Keratinocyte (primary cell): ENCODE data around the gene SMCO2. TPM values are rescaled to one million over a fixed set of nuclear protein-coding genes. Genes with fewer than 3 reads are reported as not detected.
A peak's percentile ranks its signal among the peaks of the same experiment; 100 is the strongest.

Experiments
- DNase-seq: peaks from one replicate; pipeline ENCODE4 v3.0.0-alpha.2; 2011; ENCODE audit warnings: low read depth, missing footprints, low spot score
- FAIRE-seq: peaks from 2 replicates; lab custom pipeline; 2011; peaks lifted over from hg19 to GRCh38; lab: Jason Lieb, UNC
- H2AFZ ChIP-seq: 2 replicates; pipeline ENCODE4 v1.6.0; 2012; ENCODE audit warnings: low read length, control low read depth, inconsistent platforms; ENCODE audit not compliant: control insufficient read depth
- H3K27ac ChIP-seq: 2 replicates; pipeline ENCODE4 v1.5.1; 2011; ENCODE audit warnings: low read length; ENCODE audit not compliant: control insufficient read depth, insufficient read depth
- H3K27me3 ChIP-seq: 3 replicates; pipeline ENCODE4 v1.6.0; 2011; ENCODE audit warnings: low read length; ENCODE audit not compliant: control insufficient read depth, insufficient read depth; ENCODE audit errors: extremely low read depth
- H3K36me3 ChIP-seq, 2 experiments: 2 replicates in 1 of 2; 3 replicates in 1 of 2; pipeline ENCODE4 v1.5.1; 2011; ENCODE audit warnings: low read length in 2 of 2, mild to moderate bottlenecking in 1 of 2; ENCODE audit not compliant: control insufficient read depth in 2 of 2, insufficient read depth in 2 of 2; ENCODE audit errors: extremely low read depth in 1 of 2
- H3K4me1 ChIP-seq: 3 replicates; pipeline ENCODE4 v1.5.1; 2011; ENCODE audit warnings: low read length; ENCODE audit not compliant: control insufficient read depth, insufficient read depth; ENCODE audit errors: extremely low read depth
- H3K4me2 ChIP-seq: 3 replicates; pipeline ENCODE4 v1.6.0; 2011; ENCODE audit warnings: low read depth, low read length; ENCODE audit not compliant: control insufficient read depth, insufficient read depth; ENCODE audit errors: extremely low read depth
- H3K4me3 ChIP-seq, 3 experiments: fragments of 200-600 bp in 1 of 3; sonication (generic) in 1 of 3; 2 replicates in 2 of 3; 3 replicates in 1 of 3; pipeline ENCODE4 v1.5.1; 2011 to 2016; ENCODE audit warnings: low read length in 3 of 3, mild to moderate bottlenecking in 3 of 3, control low read depth in 2 of 3, inconsistent platforms in 1 of 3, low read depth in 1 of 3, mixed read lengths in 1 of 3, mixed run types in 1 of 3, moderate library complexity in 1 of 3; ENCODE audit not compliant: control insufficient read depth in 2 of 3, insufficient read depth in 2 of 3; ENCODE audit errors: extremely low read depth in 1 of 3
- H3K79me2 ChIP-seq: 2 replicates; pipeline ENCODE4 v1.6.0; 2012; ENCODE audit warnings: low read length; ENCODE audit not compliant: control insufficient read depth, insufficient read depth
- H3K9ac ChIP-seq: 3 replicates; pipeline ENCODE4 v1.6.0; 2011; ENCODE audit warnings: low read length; ENCODE audit not compliant: control insufficient read depth, insufficient read depth; ENCODE audit errors: extremely low read depth
- H3K9me1 ChIP-seq: 3 replicates; pipeline ENCODE4 v1.6.0; 2011; ENCODE audit warnings: low read length; ENCODE audit not compliant: control insufficient read depth, insufficient read depth; ENCODE audit errors: extremely low read depth
- H3K9me3 ChIP-seq: 2 replicates; pipeline ENCODE4 v1.5.1; 2012; ENCODE audit warnings: low read depth, low read length; ENCODE audit not compliant: control insufficient read depth
- H4K20me1 ChIP-seq: 3 replicates; pipeline ENCODE4 v1.6.0; 2011; ENCODE audit warnings: low read length; ENCODE audit not compliant: control insufficient read depth, insufficient read depth; ENCODE audit errors: extremely low read depth
- EZH2 ChIP-seq: IDR thresholded peaks from one replicate; pipeline ENCODE4 v1.6.1; 2012; ENCODE audit warnings: inconsistent platforms, mild to moderate bottlenecking, low read length, moderate library complexity
- dilution Hi-C: fragments of 300-500 bp; cut with MboI; formaldehyde crosslinking; loops from one replicate; pipeline ENCODE4 v1.7.0; 2020; ENCODE audit warnings: low sequenced_read_pairs; ENCODE audit not compliant: extremely low pct_ligation_motif_present
- polyA plus RNA-seq, 5 experiments: library from polyadenylated mRNA; depleted of rRNA in 3 of 5; stranded (reverse) in 3 of 5; stranded (forward) in 1 of 5; unstranded in 1 of 5; fragments of >200 nt; gene quantifications; 1 replicate in 1 of 5; 2 replicates in 3 of 5; 3 replicates in 1 of 5; pipeline versions ENCODE4 v1.2.1 to v1.2.3, GENCODE V29; 2011 to 2012; ENCODE audit warnings: missing spikeins in 2 of 5, low read depth in 1 of 5, low replicate concordance in 1 of 5
- TF ChIP-seq, protein P1 (sequence below), 3 experiments: IDR thresholded peaks in 1 of 3; conservative IDR thresholded peaks in 1 of 3; optimal IDR thresholded peaks in 1 of 3; 2 replicates in 2 of 3; 3 replicates in 1 of 3; pipeline versions ENCODE3 to v1.5.1; 2011; ENCODE audit warnings: low read length in 3 of 3, mild to moderate bottlenecking in 3 of 3, moderate library complexity in 2 of 3, control low read depth in 1 of 3, inconsistent platforms in 1 of 3; ENCODE audit not compliant: insufficient read depth in 2 of 3; ENCODE audit errors: extremely low read depth in 1 of 3

Gene SMCO2
- polyA plus RNA-seq, 1 donor (not counting 4 experiments of a cell fraction or from before 2014, with no cell fraction given): 0.49 TPM

DNA sequence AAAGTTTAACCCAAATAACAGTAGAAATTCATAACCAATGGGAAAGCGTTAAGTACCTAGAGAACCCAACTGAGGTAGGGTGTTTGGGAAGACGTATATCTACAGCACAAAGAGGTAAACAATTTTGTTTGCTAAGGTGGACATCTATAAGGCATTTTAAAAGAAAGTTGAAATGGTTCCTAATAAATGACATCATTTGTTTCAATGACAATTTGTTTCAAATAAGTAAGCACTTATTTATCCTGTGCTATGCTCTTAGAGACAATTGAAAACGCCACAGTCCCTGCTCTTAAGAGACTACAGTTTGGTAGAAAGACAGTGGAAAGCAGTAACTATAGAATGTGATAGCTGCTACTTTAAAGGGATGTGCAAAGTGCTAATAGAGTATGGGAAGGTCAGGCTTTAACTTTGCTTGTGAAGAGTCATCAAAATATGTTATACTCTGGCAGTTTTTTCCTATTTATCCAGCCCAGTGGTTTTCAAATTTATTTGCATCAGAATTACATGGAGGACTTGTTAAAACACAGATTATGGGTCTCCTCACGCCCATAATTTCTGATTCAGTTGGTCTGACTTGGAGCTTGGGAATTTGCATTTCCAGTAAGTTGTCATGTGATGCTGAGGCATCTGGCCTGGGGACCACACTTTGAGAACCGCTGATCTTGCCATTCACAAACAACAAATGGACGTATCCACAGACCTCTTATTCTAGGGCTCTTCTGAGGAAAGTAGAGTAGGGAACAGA is 19.6 kb upstream of the SMCO2 start:
- Histone ChIP-seq H3K9me3 (no peaks in the 10 kb centered on the region), H3K27ac (no peak overlapping the region), H3K9ac (no peak overlapping the region), H3K4me1 (no peaks in the 10 kb centered on the region), H3K79me2 (no peaks in the 10 kb centered on the region), H3K4me3 (no peak overlapping the region), H3K9me1 (no peaks in the 10 kb centered on the region), H3K4me2 (no peak overlapping the region), H2AFZ (no peak overlapping the region), H3K27me3 (no peaks in the 10 kb centered on the region), H4K20me1 (no peaks in the 10 kb centered on the region), H3K36me3 (peaks cover 3 to 4% of the 10 kb centered on the region in 2 experiments)
- FAIRE-seq: no peak
- dilution Hi-C loops: no loop called here
- DNase-seq: no peak
- TF ChIP-seq, protein P1, sequence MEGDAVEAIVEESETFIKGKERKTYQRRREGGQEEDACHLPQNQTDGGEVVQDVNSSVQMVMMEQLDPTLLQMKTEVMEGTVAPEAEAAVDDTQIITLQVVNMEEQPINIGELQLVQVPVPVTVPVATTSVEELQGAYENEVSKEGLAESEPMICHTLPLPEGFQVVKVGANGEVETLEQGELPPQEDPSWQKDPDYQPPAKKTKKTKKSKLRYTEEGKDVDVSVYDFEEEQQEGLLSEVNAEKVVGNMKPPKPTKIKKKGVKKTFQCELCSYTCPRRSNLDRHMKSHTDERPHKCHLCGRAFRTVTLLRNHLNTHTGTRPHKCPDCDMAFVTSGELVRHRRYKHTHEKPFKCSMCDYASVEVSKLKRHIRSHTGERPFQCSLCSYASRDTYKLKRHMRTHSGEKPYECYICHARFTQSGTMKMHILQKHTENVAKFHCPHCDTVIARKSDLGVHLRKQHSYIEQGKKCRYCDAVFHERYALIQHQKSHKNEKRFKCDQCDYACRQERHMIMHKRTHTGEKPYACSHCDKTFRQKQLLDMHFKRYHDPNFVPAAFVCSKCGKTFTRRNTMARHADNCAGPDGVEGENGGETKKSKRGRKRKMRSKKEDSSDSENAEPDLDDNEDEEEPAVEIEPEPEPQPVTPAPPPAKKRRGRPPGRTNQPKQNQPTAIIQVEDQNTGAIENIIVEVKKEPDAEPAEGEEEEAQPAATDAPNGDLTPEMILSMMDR (optimal IDR thresholded peaks at IDR 0.05 in 1 of 3, IDR thresholded peaks at IDR 0.05 in 1 of 3, conservative IDR thresholded peaks at IDR 0.05 in 1 of 3; ENCODE audit: extremely low read depth in 1 of 3, insufficient read depth in 2 of 3, low read length in 3 of 3): no peak
- TF ChIP-seq EZH2: no peak

DNA sequence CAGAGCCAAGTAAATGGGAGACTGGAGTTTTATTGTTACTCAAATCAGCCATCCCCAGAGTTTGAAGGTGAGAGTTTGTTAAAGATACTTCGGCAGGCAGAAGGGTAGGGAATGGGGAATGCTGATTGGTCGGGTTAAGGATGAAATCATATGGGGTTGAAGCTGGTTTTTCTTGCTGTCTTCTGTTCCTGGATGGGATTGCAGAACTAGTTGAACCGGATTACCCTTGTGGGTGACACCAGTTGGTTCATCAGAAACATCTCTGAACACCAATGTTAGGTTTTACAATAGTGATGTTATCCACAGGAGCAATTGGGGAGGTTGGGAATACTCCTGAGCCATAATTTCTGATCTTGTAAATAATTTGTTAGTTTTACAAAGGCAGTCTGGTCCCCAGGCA is 18.7 kb upstream of the SMCO2 start:
- Histone ChIP-seq H3K9me1 (no peaks in the 10 kb centered on the region), H3K9ac (no peak overlapping the region), H2AFZ (no peak overlapping the region), H3K4me3 (no peak overlapping the region), H3K79me2 (no peaks in the 10 kb centered on the region), H3K27me3 (no peaks in the 10 kb centered on the region), H3K36me3 (peaks cover 3 to 4% of the 10 kb centered on the region in 2 experiments), H3K9me3 (no peaks in the 10 kb centered on the region), H3K27ac (no peak overlapping the region), H4K20me1 (no peaks in the 10 kb centered on the region), H3K4me1 (no peaks in the 10 kb centered on the region), H3K4me2 (no peak overlapping the region)
- FAIRE-seq (peak; percentile 71), DNase-seq (no peak)
- dilution Hi-C loops: no loop called here
- TF ChIP-seq EZH2: no peak
- TF ChIP-seq, protein P1 (optimal IDR thresholded peaks at IDR 0.05 in 1 of 3, IDR thresholded peaks at IDR 0.05 in 1 of 3, conservative IDR thresholded peaks at IDR 0.05 in 1 of 3; ENCODE audit: extremely low read depth in 1 of 3, insufficient read depth in 2 of 3, low read length in 3 of 3): no peak
